ENCODE results near the gene C6orf89. TPM values are rescaled to one million over a fixed set of nuclear protein-coding genes. Genes with fewer than 3 reads are reported as not detected.

C6orf89 gene
- 10 to 100 TPM in 11 of 12 donors, not detected in 1; 32.1 to 45.0 (median 37.1) TPM for polyA plus RNA-seq (ENCODE audit: insufficient read length in 12 of 12)
- long read RNA-seq, donor 1, full-length matches to known transcripts, result 11 of 11 reads
- long read RNA-seq, donor 1, partial matches to known transcripts, result 0 of 11 reads
- long read RNA-seq, donor 1, other reads (novel, unspliced or antisense), result 0 of 11 reads
- long read RNA-seq, donor 2, full-length matches to known transcripts, result 12 of 19 reads
- long read RNA-seq, donor 2, partial matches to known transcripts, result 7 of 19 reads
- long read RNA-seq, donor 2, other reads (novel, unspliced or antisense), result 0 of 19 reads
- long read RNA-seq, donor 3, full-length matches to known transcripts, result 4 of 15 reads
- long read RNA-seq, donor 3, partial matches to known transcripts, result 11 of 15 reads
- long read RNA-seq, donor 3, other reads (novel, unspliced or antisense), result 0 of 15 reads
- long read RNA-seq, donor 4, full-length matches to known transcripts, result 3 of 3 reads
- long read RNA-seq, donor 4, partial matches to known transcripts, result 0 of 3 reads
- long read RNA-seq, donor 4, other reads (novel, unspliced or antisense), result 0 of 3 reads
- long read RNA-seq, donor 5, full-length matches to known transcripts, result 13 of 13 reads
- long read RNA-seq, donor 5, partial matches to known transcripts, result 0 of 13 reads
- long read RNA-seq, donor 5, other reads (novel, unspliced or antisense), result 0 of 13 reads
- long read RNA-seq, donor 6, full-length matches to known transcripts, result 5 of 5 reads
- long read RNA-seq, donor 6, partial matches to known transcripts, result 0 of 5 reads
- long read RNA-seq, donor 6, other reads (novel, unspliced or antisense), result 0 of 5 reads
- long read RNA-seq, donor 7, partial matches to known transcripts, result 0 of 4 reads
- long read RNA-seq, donor 7, other reads (novel, unspliced or antisense), result 0 of 4 reads
- long read RNA-seq, donor 8, full-length matches to known transcripts, result 11 of 11 reads
- long read RNA-seq, donor 8, partial matches to known transcripts, result 0 of 11 reads
- long read RNA-seq, donor 8, other reads (novel, unspliced or antisense), result 0 of 11 reads
- long read RNA-seq, donor 9, partial matches to known transcripts, result 0 of 3 reads
- long read RNA-seq, donor 9, other reads (novel, unspliced or antisense), result 0 of 3 reads
- long read RNA-seq, donor 10, full-length matches to known transcripts, result 9 of 9 reads
- long read RNA-seq, donor 10, partial matches to known transcripts, result 0 of 9 reads
- long read RNA-seq, donor 10, other reads (novel, unspliced or antisense), result 0 of 9 reads
- long read RNA-seq, donor 11, full-length matches to known transcripts, result 8 of 60 reads
- long read RNA-seq, donor 11, partial matches to known transcripts, result 52 of 60 reads
- long read RNA-seq, donor 11, other reads (novel, unspliced or antisense), result 0 of 60 reads

- DNase-seq, result peak; percentile 98
Measured at GRCh38 chr6:36885461-36886401, at the start of gene C6orf89. Gene C6orf89, plus strand, starts transcription at chr6:36885952. Its CDS starts 13,493 bp downstream, at chr6:36899445.

GRCh38 chr6:36836111-36837021 lies 49.4 kb upstream of the C6orf89 start:
- no peak for DNase-seq

- no peak for DNase-seq
Measured at GRCh38 chr6:36837022-36837339, 48.8 kb upstream of the C6orf89 start.

GRCh38 chr6:36837686-36838085 lies 48.1 kb upstream of the C6orf89 start:
- DNase-seq, result no peak

GRCh38 chr6:36838896-36839748 lies 46.6 kb upstream of the C6orf89 start, which contains the start of gene CPNE5:
Gene CPNE5, minus strand, starts transcription at chr6:36839444. Its CDS starts 67 bp downstream, at chr6:36839377.
- peak; percentile 45 for DNase-seq

GRCh38 chr6:36839749-36840431 lies 45.9 kb upstream of the C6orf89 start:
- DNase-seq, result no peak

GRCh38 chr6:36840432-36841403 lies 45.0 kb upstream of the C6orf89 start:
- DNase-seq, result no peak

- no peak for DNase-seq
Measured at GRCh38 chr6:36841756-36842155, 44.0 kb upstream of the C6orf89 start.

- DNase-seq, result no peak
Measured at GRCh38 chr6:36843170-36843569, 42.6 kb upstream of the C6orf89 start.

GRCh38 chr6:36844232-36845170 lies 41.3 kb upstream of the C6orf89 start:
- no peak for DNase-seq

- DNase-seq, result no peak
Measured at GRCh38 chr6:36845233-36845632, 40.5 kb upstream of the C6orf89 start.

GRCh38 chr6:36847152-36847551 lies 38.6 kb upstream of the C6orf89 start:
- DNase-seq, result no peak

GRCh38 chr6:36847991-36848390 lies 37.8 kb upstream of the C6orf89 start:
- no peak for DNase-seq

- no peak for DNase-seq
Measured at GRCh38 chr6:36848658-36849441, 36.9 kb upstream of the C6orf89 start.
